HG03025 (cell line): ENCODE measurements around the gene KIF2C.
A peak's percentile ranks its signal among the peaks of the same experiment; 100 is the strongest.
"Not testable (repeated sequence)": the region's sequence is repeated elsewhere in the genome, so short reads cannot be mapped to it uniquely, and the experiment has no call there.

Experiments used
- ATAC-seq: cut with Tn5 transposase; IDR thresholded peaks from one replicate; pipeline ENCODE4 v1.9.1; 2021; ENCODE audit warnings: mild to moderate bottlenecking, moderate library complexity; ENCODE audit not compliant: unreplicated experiment, low FRiP score

Gene KIF2C

GRCh38 chr1:44766421-44766820 lies 26.8 kb downstream of the KIF2C start:
- not testable (repeated sequence) for ATAC-seq

GRCh38 chr1:44775078-44775929 lies 35.7 kb downstream of the KIF2C start, which contains the start of gene RPS8:
TSS of gene RPS8 (plus strand) at chr1:44775540. CDS start at chr1:44775597, 57 bp downstream.
- peak; percentile 72 for ATAC-seq

GRCh38 chr1:44775930-44776729 lies 36.5 kb downstream of the KIF2C start:
- ATAC-seq: no peak

- no peak for ATAC-seq
Observed at GRCh38 chr1:44776730-44777068, 37.1 kb downstream of the KIF2C start.

- ATAC-seq: no peak
Observed at GRCh38 chr1:44777547-44777946, 37.9 kb downstream of the KIF2C start.

GRCh38 chr1:44777969-44778635 lies 38.5 kb downstream of the KIF2C start:
- no peak for ATAC-seq

- ATAC-seq: no peak
Observed at GRCh38 chr1:44778705-44779576, 39.3 kb downstream of the KIF2C start.

GRCh38 chr1:44780583-44781121 lies 41.0 kb downstream of the KIF2C start:
- ATAC-seq: no peak

- ATAC-seq: no peak
Observed at GRCh38 chr1:44783697-44784093, 44.1 kb downstream of the KIF2C start.

GRCh38 chr1:44784094-44785028 lies 44.7 kb downstream of the KIF2C start:
- ATAC-seq: no peak

- no peak for ATAC-seq
Observed at GRCh38 chr1:44785029-44785380, 45.4 kb downstream of the KIF2C start.

GRCh38 chr1:44785501-44786137 lies 46.0 kb downstream of the KIF2C start:
- ATAC-seq: no peak

GRCh38 chr1:44786138-44786840 lies 46.7 kb downstream of the KIF2C start:
- ATAC-seq: no peak

GRCh38 chr1:44786841-44787426 lies 47.3 kb downstream of the KIF2C start:
- ATAC-seq: no peak

- ATAC-seq: no peak
Observed at GRCh38 chr1:44787506-44787905, 47.9 kb downstream of the KIF2C start.

- no peak for ATAC-seq
Observed at GRCh38 chr1:44788120-44788860, 48.7 kb downstream of the KIF2C start, which contains the start of gene BEST4. TSS of gene BEST4 (minus strand) at chr1:44788170. CDS start at chr1:44787705, 465 bp downstream.
